Suprapubic skin (tissue), 4 donors: ENCODE measurements around the gene SORCS2.

ENCODE experiments used
- CTCF ChIP-seq, 2 donors: fragments of 200-600 bp in 1 of 2; fragments of 450-650 bp in 1 of 2; sonication (generic) in 1 of 2; IDR thresholded peaks; one replicate each; pipeline ENCODE4 v1.5.1; 2016 to 2019; ENCODE audit warnings: antibody characterized with exemption in 2 of 2, mild to moderate bottlenecking in 1 of 2, moderate library complexity in 1 of 2
- EP300 ChIP-seq: sonication (generic); formaldehyde crosslinking; IDR thresholded peaks from one replicate; pipeline ENCODE4 v1.6.1; 2017; ENCODE audit warnings: antibody characterized with exemption
- POLR2A ChIP-seq, 2 donors: fragments of 450-650 bp; IDR thresholded peaks; one replicate each; pipeline ENCODE4 v1.6.1; 2017; ENCODE audit warnings: antibody characterized with exemption in 2 of 2, mild to moderate bottlenecking in 2 of 2, moderate library complexity in 2 of 2
- POLR2AphosphoS5 ChIP-seq, 3 donors: sonication (generic); formaldehyde crosslinking; IDR thresholded peaks; one replicate each; pipeline ENCODE4 v1.6.1; 2017; ENCODE audit warnings: antibody characterized with exemption in 3 of 3

- TF ChIP-seq POLR2A (IDR thresholded peaks at IDR 0.05) (no peak), CTCF (IDR thresholded peaks at IDR 0.05) (no peak), EP300 (no peak), POLR2AphosphoS5 (IDR thresholded peaks at IDR 0.05) (no peak)
Measured at GRCh38 chr4:7348946-7349900, 156.9 kb downstream of the SORCS2 start.
